Measurements from ENCODE around the gene EIF4G1.
A peak's percentile ranks its signal among the peaks of the same experiment; 100 is the strongest.
"Not testable (repeated sequence)": the region's sequence is repeated elsewhere in the genome, so short reads cannot be mapped to it uniquely, and the experiment has no call there.

The EIF4G1 gene

GRCh38 chr3:184335661-184336546 is 21.5 kb downstream of the EIF4G1 start:
- peak; percentile 73 for DNase-seq (ENCODE audit: low spot score)

DNA sequence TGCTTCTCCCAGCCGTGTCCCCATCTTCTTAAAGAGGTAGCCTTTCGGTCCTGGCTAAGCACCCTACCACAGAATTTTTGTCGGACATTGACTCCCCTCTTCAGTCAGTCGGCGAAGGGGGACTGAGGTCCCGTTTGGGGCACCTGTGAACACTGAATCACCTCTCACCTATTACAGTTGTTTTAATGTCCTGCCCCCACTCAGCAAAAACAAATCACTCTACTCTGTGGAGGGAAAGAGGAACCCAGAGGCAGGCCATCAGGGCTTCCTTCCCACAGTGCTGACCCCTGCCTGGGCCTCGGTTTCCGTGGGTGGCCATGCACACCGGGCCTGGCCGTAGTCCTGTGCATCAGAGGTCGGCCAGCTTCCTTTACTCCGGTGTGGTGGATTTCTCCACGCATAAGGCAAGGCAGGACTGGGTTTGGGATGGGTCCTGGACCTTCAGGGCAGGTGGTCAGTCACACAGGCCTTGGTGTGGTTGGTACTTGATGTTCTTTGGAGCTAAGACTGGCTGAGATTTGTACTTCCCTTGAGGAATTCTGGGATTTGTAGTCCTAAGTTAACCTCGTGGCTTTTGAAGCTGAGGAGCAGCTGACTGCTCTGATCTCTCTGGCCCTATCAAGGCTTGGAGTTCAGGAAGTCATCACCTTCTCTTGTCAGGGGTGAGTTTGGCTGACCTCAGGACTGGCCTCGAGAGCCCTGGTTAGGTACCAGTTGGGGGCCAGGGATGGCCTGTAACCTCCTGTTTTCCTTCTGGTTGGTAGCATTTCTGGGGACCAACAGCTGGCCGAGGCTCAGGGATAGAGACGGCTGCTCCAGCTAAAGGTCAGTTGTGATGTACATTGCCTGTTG is 22.4 kb downstream of the EIF4G1 start:
- no peak for DNase-seq (ENCODE audit: low spot score)

DNA sequence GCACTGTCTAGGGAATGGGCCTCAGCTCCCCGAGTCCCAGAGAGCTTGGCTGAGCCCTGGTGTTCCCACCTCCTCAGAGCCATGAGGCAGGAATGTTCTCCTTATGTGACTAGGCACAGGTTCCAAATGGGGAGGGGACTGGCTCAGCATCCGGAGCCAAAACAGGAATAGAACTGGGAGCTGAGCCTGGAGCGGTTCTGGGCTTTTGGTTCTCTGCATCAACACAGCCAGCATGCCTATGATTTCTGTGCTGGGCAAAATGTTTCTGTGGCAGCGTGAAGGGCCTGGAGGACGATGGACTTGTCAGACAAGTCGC is 23.0 kb downstream of the EIF4G1 start, which contains the start of gene FAM131A:
TSS of gene FAM131A (plus strand) at position 202 of the 316 bp plus-strand sequence. CDS start at position 233, 31 bp downstream.
- DNase-seq (ENCODE audit: low spot score), result no peak

GRCh38 chr3:184337981-184338380 is 23.6 kb downstream of the EIF4G1 start:
- no peak for DNase-seq (ENCODE audit: low spot score)

DNA sequence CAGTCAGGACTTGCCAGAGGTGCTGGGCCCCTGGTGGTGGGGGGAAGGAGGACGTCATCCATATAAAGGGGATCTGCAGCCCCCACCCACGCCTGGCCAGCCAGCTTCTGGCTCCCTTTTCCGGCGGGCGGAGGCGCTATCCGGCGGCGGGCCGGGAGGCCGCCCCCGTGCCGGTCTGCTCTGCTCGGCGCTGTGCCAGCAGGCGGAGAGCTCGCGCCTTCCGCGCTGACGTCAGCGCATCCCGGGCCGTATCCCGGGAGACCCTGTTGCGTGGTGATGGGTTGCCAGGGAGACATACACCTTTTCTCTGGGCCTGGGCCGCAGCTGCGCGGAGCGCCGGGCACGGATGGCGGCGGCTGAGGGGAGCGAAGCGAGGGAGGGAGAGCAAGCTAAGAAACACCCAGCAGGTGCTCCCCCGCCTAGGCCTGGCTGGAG is 24.1 kb downstream of the EIF4G1 start:
- DNase-seq (ENCODE audit: low spot score), result no peak

- DNase-seq (ENCODE audit: low spot score), result no peak
Measured at GRCh38 chr3:184339001-184339400, 24.6 kb downstream of the EIF4G1 start.

GRCh38 chr3:184339451-184340135 is 25.2 kb downstream of the EIF4G1 start:
- DNase-seq (ENCODE audit: low spot score), result not testable (repeated sequence)

DNA sequence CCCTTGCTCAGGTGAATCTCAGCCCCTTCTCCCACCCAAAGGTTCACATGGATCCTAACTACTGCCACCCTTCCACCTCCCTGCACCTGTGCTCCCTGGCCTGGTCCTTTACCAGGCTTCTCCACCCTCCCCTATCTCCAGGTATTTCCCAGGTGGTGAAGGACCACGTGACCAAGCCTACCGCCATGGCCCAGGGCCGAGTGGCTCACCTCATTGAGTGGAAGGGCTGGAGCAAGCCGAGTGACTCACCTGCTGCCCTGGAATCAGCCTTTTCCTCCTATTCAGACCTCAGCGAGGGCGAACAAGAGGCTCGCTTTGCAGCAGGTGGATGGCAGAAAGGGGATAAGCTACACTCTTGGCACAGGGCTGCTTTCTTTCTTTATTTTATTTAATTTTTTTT is 27.5 kb downstream of the EIF4G1 start:
- DNase-seq (ENCODE audit: low spot score), result no peak

- DNase-seq (ENCODE audit: low spot score), result no peak
Measured at GRCh38 chr3:184343200-184343876, 28.9 kb downstream of the EIF4G1 start.

DNA sequence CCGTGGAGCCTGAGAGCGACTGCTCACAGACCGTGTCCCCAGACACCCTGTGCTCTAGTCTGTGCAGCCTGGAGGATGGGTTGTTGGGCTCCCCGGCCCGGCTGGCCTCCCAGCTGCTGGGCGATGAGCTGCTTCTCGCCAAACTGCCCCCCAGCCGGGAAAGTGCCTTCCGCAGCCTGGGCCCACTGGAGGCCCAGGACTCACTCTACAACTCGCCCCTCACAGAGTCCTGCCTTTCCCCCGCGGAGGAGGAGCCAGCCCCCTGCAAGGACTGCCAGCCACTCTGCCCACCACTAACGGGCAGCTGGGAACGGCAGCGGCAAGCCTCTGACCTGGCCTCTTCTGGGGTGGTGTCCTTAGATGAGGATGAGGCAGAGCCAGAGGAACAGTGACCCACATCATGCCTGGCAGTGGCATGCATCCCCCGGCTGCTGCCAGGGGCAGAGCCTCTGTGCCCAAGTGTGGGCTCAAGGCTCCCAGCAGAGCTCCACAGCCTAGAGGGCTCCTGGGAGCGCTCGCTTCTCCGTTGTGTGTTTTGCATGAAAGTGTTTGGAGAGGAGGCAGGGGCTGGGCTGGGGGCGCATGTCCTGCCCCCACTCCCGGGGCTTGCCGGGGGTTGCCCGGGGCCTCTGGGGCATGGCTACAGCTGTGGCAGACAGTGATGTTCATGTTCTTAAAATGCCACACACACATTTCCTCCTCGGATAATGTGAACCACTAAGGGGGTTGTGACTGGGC is 30.3 kb downstream of the EIF4G1 start:
- DNase-seq (ENCODE audit: low spot score), result no peak

DNA sequence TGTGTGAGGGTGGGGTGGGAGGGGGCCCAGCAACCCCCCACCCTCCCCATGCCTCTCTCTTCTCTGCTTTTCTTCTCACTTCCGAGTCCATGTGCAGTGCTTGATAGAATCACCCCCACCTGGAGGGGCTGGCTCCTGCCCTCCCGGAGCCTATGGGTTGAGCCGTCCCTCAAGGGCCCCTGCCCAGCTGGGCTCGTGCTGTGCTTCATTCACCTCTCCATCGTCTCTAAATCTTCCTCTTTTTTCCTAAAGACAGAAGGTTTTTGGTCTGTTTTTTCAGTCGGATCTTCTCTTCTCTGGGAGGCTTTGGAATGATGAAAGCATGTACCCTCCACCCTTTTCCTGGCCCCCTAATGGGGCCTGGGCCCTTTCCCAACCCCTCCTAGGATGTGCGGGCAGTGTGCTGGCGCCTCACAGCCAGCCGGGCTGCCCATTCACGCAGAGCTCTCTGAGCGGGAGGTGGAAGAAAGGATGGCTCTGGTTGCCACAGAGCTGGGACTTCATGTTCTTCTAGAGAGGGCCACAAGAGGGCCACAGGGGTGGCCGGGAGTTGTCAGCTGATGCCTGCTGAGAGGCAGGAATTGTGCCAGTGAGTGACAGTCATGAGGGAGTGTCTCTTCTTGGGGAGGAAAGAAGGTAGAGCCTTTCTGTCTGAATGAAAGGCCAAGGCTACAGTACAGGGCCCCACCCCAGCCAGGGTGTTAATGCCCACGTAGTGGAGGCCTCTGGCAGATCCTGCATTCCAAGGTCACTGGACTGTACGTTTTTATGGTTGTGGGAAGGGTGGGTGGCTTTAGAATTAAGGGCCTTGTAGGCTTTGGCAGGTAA is 31.1 kb downstream of the EIF4G1 start:
- DNase-seq (ENCODE audit: low spot score), result peak; percentile 84

GRCh38 chr3:184346480-184347190 is 32.2 kb downstream of the EIF4G1 start:
- no peak for DNase-seq (ENCODE audit: low spot score)

DNA sequence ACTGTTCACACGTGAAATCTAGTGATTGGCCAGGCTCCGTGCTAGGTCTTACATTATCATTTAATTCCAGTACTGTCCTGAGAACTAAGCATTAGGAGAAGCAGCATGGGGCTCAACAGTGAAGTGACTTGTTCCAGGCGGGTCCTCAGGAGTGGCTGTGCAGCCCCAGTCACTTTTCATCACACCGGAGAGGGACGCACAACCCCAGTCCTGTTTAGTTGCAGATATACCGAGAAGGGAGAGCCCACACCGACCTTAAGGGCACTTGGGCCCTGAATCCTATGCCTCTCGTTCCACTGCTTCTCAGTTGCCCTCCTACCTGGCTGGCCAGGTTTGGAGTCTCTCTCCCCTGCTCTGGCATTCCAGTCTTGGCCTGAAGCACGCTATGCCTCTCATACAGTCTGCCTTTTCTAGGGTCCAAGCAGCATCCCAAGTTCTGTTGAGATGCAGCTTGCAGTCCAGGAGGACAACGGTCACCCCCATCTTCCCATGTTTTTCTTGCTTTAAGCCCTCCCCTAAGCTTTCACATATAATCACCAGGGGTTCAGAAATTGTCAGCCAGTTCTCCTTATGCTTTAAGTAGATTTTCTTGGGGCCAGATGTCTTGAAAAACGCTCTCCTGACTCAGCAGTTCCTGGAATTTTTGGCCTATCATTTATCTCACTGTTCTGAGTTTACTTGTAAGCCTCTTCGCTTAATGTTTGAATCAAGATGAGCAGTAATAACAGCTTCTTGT is 33.1 kb downstream of the EIF4G1 start:
- DNase-seq (ENCODE audit: low spot score), result no peak

- DNase-seq (ENCODE audit: low spot score), result no peak
Measured at GRCh38 chr3:184348057-184348382, 33.6 kb downstream of the EIF4G1 start.

DNA sequence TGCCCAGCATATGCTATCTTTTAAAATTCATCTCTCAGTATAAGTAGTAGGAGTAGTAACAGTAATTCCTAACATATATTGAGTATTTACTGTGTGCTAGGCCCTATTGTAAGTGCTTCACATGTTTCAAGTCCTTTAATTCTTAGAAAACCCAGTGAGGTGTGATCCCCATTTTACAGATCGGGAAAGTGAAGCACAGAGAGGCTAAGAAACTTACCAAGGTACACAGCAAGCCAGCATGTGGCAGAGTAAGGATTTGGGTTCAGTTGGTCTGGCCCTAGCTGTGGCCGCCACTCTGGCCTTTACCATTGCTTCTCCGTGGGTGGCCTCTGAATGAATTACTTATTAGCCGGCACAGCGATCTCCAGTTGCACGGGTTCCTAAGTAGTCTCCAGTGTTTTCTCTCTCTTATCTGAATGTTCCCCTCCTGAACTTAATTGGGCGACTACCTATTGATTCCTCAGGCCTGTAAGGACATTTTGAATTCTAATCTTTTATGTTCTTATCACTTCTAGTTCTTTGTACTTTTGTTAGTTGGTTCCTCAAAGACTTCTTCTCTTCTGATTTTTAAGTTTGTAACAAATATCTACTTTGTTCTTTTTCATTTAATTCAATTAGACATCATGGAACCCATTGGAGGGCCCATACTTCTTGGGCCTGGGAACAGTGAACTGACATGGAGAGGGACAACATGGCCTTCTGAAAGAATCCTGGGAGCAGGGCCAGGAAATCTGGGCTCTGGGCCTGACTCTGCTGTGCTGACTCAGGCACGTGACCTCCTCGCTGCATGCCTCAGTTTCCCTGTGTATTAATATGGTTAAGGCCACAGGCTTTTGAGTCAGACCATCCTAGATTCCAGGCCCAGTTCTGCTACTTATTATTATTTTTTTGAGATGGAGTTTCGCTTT is 35.4 kb downstream of the EIF4G1 start:
- no peak for DNase-seq (ENCODE audit: low spot score)

DNA sequence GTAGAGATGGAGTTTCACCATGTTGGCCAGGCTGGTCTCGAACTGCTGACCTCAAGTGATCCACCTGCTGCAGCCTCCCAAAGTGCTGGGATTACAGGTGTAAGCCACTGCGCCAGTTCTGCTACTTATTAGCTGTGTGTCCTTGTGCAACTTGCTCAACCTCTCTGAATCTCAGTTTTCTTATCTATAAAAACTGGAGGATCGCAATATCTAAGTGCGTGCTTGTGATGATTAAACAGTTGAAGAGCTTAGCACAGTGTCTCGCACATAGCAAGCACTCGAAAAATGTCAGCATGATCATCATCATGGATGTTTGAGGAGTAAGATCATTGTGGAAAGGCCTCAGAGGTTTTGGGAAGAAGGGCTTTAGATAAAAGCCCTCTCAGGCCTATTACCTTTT is 36.2 kb downstream of the EIF4G1 start:
- DNase-seq (ENCODE audit: low spot score), result no peak

DNA sequence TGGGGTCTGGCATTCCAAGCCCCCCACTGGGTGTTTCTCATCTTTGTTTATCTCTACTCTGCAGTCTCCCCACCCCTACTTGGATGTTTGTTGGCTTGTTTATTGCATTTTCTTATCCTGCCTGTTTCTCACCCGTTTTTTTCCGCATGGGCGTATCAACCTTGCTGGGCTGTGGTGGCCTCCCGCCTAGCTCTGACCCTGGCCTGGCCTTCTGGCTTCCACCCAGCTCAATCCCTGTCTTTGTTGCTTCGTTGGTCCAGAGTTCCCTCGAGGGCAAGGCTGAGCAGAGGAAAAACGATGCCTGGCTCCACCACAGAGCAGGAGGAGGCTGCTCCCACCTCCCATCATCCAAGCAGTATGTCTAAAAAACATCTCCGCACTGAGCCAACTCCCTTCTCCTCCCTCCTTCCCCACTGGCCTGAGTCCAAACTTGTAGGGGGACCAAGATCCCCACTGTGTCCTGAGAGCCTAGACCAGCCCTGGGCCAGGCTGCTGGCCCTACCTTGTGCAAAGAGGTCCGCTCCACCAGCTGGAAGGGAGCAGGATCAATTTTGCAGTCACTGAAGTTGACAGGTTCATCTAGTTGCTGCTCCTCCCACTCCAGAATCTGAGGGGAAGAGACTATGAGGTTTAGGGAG is 37.2 kb downstream of the EIF4G1 start:
- DNase-seq (ENCODE audit: low spot score), result no peak

Data from LoVo (cell line).